Retinal pigment epithelial cell (primary cell): ENCODE results near the gene CYP24A1.

ENCODE experiments used
- DNase-seq: peaks from one replicate; pipeline ENCODE4 v3.0.0-alpha.2; 2010; ENCODE audit warnings: low read depth
- H3K4me3 ChIP-seq: 2 replicates; pipeline ENCODE4 v1.5.1; 2011; ENCODE audit warnings: mild to moderate bottlenecking, low read length, control low read depth, moderate library complexity
- CTCF ChIP-seq: conservative IDR thresholded peaks from 2 replicates; pipeline ENCODE4 v1.5.1; 2011; ENCODE audit warnings: low read depth, low read length, control low read depth, inconsistent platforms

Gene CYP24A1

DNA sequence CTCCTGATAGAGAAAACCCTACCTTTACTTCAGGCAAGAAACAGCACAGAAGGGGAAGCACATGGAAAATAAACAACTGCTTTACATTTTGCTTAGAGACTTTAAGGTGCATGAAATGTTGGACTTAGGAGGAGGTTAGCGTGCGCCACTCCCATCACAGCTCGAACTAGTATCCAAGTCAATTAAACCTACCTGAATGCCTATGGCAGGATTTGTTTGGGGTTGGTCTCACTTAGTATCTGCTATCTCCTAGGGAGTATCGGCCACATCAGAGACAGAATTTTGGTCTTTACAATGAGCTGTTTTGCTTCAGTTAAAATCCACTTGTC lies 12.0 kb downstream of the CYP24A1 start:
- no peak for DNase-seq
- TF ChIP-seq CTCF = no peak
- H3K4me3 ChIP-seq = no peak overlapping the region

- no peak for DNase-seq
Observed at GRCh38 chr20:54161008-54161820, 12.6 kb downstream of the CYP24A1 start.

DNA sequence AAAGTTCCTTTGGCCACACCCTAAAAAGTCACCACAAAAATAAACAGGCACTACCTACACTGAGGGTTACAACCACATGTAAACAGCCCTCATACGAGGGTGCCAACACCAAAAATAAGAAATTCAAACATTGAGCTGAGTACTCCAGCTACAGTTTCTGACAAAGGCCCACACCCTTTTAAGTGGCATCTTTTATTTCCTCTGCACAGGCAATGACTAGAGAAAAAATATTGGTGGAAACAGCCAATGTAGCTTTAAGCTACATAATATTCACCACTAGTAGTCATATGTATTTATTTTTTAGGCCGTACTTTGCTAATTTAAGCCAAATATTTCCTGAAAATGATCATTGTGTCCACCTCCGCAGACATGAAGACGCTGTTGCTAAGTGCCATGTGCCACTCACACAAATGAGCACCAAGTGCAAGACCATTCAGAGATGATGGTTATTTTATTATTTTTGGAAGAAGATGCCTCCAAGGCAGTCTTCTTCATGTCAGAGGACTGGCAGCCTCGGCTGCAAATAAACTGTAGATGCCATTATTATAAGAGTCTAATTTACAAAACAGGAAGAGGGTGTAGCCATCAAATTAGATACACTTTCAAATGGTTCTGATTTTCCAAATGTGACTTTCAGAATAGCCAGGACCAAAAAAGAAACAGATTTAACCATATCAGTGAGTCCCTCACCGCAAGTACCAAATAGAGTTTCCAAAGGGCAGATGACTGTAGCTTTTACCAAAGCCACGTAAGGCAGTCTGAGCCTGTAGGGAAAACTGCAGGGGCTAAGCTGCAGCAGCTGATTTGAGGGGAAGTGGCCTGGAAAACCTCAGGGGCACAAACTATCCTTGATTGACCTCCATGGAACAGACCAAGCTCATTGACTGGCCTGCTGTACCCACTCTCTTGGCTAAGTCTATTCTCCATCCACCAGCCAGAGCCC lies 13.4 kb downstream of the CYP24A1 start:
- H3K4me3 ChIP-seq = no peak overlapping the region
- DNase-seq = no peak
- TF ChIP-seq CTCF = no peak

More at GRCh38 chr20:54161008-54161820, 12.6 kb downstream of the CYP24A1 start:
- no peak for TF ChIP-seq CTCF
- no peak overlapping the region for H3K4me3 ChIP-seq

DNA sequence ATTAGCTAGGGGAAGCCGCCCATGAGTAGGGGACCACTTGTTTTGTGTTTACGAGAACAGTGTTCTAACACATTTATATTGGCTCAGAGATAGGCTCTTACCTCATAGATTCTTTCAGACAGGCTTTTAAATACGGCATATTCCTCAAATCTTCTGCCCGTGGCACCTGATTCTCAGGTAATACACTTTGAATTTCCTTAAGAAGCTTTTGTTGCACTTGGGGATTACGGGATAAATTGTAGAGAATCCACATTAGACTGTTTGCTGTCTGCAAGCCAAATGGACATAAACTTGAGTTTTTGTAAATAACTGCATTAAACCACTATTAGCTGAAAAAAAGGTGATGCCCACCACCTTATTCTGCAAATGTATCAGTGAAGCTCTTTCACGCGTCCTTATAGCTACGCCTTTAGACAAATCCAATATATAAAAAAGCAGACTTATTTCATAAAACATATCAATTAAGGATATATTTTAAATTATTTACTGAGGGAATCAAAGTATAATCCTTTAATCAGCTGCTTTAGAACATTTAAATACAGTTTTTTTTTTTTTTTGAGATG lies 14.8 kb downstream of the CYP24A1 start:
- H3K4me3 ChIP-seq = no peak overlapping the region
- no peak for TF ChIP-seq CTCF
- no peak for DNase-seq

- no peak overlapping the region for H3K4me3 ChIP-seq
- TF ChIP-seq CTCF = no peak
- no peak for DNase-seq
Observed at GRCh38 chr20:54158226-54158625, 15.6 kb downstream of the CYP24A1 start.

DNA sequence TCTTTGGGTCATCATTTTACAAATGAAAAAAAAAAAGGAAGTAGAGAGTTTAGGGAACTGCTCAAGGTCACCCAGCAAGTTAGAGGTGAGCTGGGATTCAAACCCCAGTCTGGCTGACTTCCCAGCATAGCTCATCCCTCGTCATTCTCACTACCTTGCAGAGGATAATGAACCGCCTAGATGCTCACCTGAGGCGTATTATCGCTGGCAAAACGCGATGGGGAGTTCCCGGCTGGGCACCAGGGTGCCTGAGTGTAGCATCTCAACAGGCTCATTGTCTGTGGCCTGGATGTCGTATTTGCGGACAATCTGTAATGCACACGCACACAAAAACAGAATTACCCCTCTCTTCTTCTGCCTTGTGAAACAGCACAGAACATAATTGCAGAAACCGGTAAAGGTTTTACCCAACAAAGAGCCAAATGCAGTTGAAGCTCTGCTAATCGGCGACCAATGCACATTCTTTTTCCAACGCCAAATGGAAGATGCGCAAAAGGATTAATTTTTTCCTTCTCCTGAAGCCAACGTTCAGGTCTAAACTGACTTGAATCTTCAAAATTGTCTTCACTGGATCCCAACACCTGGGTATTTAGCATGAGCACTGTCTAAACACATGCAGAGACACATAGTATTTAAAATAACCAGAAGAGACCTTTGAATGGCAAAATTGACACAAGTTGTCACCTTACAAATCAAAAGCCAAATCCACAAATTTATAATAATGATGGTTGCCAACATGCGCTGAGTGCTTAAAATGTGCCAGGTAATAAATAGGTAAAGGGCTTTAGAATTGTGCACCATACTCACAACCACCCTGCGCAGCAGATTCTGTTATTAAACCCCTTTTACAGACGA lies 16.6 kb downstream of the CYP24A1 start:
- no peak for TF ChIP-seq CTCF
- H3K4me3 ChIP-seq = no peak overlapping the region
- DNase-seq = no peak
